Trophoblast cell (in vitro differentiated cells and primary cell): ENCODE results near the gene CHRM2.

Experiments
- DNase-seq, 2 donors: peaks; one replicate each; pipeline ENCODE4 v3.0.0-alpha.2; 2016
- H2AFZ ChIP-seq: 2 replicates; pipeline ENCODE4 v1.6.1; 2013; ENCODE audit warnings: low read length, moderate library complexity, mild to moderate bottlenecking; ENCODE audit not compliant: insufficient read depth, poor library complexity
- H2AK5ac ChIP-seq: 2 replicates; pipeline ENCODE4 v1.6.1; 2013; ENCODE audit warnings: mild to moderate bottlenecking, low read length
- H2BK120ac ChIP-seq: 2 replicates; pipeline ENCODE4 v1.6.1; 2013; ENCODE audit warnings: low read length, mild to moderate bottlenecking, moderate library complexity; ENCODE audit not compliant: insufficient read depth, poor library complexity
- H2BK12ac ChIP-seq: 2 replicates; pipeline ENCODE4 v1.6.1; 2013; ENCODE audit warnings: mild to moderate bottlenecking, low read length, moderate library complexity
- H2BK5ac ChIP-seq: 2 replicates; pipeline ENCODE4 v1.6.1; 2013; ENCODE audit warnings: low read length, low read depth, moderate library complexity, mild to moderate bottlenecking; ENCODE audit not compliant: poor library complexity
- H3K14ac ChIP-seq: 2 replicates; pipeline ENCODE4 v1.6.1; 2013; ENCODE audit warnings: mild to moderate bottlenecking, low read length
- H3K18ac ChIP-seq: 2 replicates; pipeline ENCODE4 v1.6.1; 2013; ENCODE audit warnings: mild to moderate bottlenecking, low read length
- H3K23ac ChIP-seq: 2 replicates; pipeline ENCODE4 v1.6.1; 2013; ENCODE audit warnings: low read length
- H3K27ac ChIP-seq: 2 replicates; pipeline ENCODE4 v1.5.1; 2013; ENCODE audit warnings: low read depth, mild to moderate bottlenecking, inconsistent platforms, low read length, moderate library complexity
- H3K27me3 ChIP-seq: 2 replicates; pipeline ENCODE4 v1.6.1; 2013; ENCODE audit warnings: inconsistent platforms, mild to moderate bottlenecking, low read length, moderate library complexity; ENCODE audit not compliant: insufficient read depth
- H3K36me3 ChIP-seq, 2 experiments: 1 replicate in 1 of 2; 2 replicates in 1 of 2; pipeline ENCODE4 v1.6.1; 2013; ENCODE audit warnings: low read length in 2 of 2, mild to moderate bottlenecking in 2 of 2, moderate library complexity in 1 of 2; ENCODE audit not compliant: insufficient read depth in 2 of 2, control insufficient read depth in 1 of 2
- H3K4ac ChIP-seq: 2 replicates; pipeline ENCODE4 v1.6.1; 2013; ENCODE audit warnings: low read depth, mild to moderate bottlenecking, low read length, moderate library complexity
- H3K4me1 ChIP-seq, 2 experiments: 1 replicate in 1 of 2; 2 replicates in 1 of 2; pipeline ENCODE4 v1.6.1; 2013; ENCODE audit warnings: low read length in 2 of 2, mild to moderate bottlenecking in 2 of 2, moderate library complexity in 1 of 2; ENCODE audit not compliant: insufficient read depth in 2 of 2, control insufficient read depth in 1 of 2
- H3K4me2 ChIP-seq: 2 replicates; pipeline ENCODE4 v1.6.1; 2013; ENCODE audit warnings: inconsistent platforms, mild to moderate bottlenecking, low read length, moderate library complexity
- H3K4me3 ChIP-seq: 2 replicates; pipeline ENCODE4 v1.5.1; 2013; ENCODE audit warnings: mild to moderate bottlenecking, low read depth, low read length, inconsistent platforms
- H3K79me1 ChIP-seq: one replicate; pipeline ENCODE4 v1.6.1; 2013; ENCODE audit warnings: low read length
- H3K79me2 ChIP-seq: 2 replicates; pipeline ENCODE4 v1.6.1; 2013; ENCODE audit warnings: low read length, mild to moderate bottlenecking; ENCODE audit not compliant: control insufficient read depth, insufficient read depth, poor library complexity
- H3K9ac ChIP-seq: 2 replicates; pipeline ENCODE4 v1.6.1; 2013; ENCODE audit warnings: mild to moderate bottlenecking, low read length
- H3K9me3 ChIP-seq: 2 replicates; pipeline ENCODE4 v1.6.1; 2013; ENCODE audit warnings: low read depth, mild to moderate bottlenecking, control low read depth, inconsistent platforms, low read length; ENCODE audit not compliant: insufficient read depth
- H4K12ac ChIP-seq: 2 replicates; pipeline ENCODE4 v1.6.1; 2013; ENCODE audit warnings: low read depth, mild to moderate bottlenecking, low read length, moderate library complexity
- H4K8ac ChIP-seq: 2 replicates; pipeline ENCODE4 v1.6.1; 2013; ENCODE audit warnings: low read depth, mild to moderate bottlenecking, low read length, moderate library complexity
- H4K91ac ChIP-seq: one replicate; pipeline ENCODE4 v1.6.1; 2013; ENCODE audit warnings: low read depth, mild to moderate bottlenecking, low read length, moderate library complexity
- WGBS: extraction: QIAGEN DNeasy Blood & Tissue Kit; methylation state at CpG from one replicate; pipeline ENCODE4 v1.1.7; 2013; ENCODE audit warnings: missing lambda C conversion rate; ENCODE audit not compliant: insufficient read length, insufficient coverage; ENCODE audit errors: extremely low coverage; 5-methylcytosine and 5-hydroxymethylcytosine counted together

Gene CHRM2

GRCh38 chr7:137038706-137039105 is 170.3 kb downstream of the CHRM2 start:
- Histone ChIP-seq H3K9me3 (no peaks in the 10 kb centered on the region), H3K4ac (no peak overlapping the region), H4K8ac (no peak overlapping the region), H3K79me2 (no peaks in the 10 kb centered on the region), H2AK5ac (no peak overlapping the region), H3K23ac (no peak overlapping the region), H3K9ac (no peak overlapping the region), H3K4me1 (no peaks in the 10 kb centered on the region), H3K18ac (no peak overlapping the region), H3K4me2 (no peak overlapping the region), H3K79me1 (no peaks in the 10 kb centered on the region), H3K27me3 (no peaks in the 10 kb centered on the region), H2BK120ac (no peak overlapping the region), H3K14ac (no peak overlapping the region), H4K12ac (no peak overlapping the region), H2BK5ac (no peak overlapping the region), H3K27ac (no peak overlapping the region), H3K36me3 (no peaks in the 10 kb centered on the region), H4K91ac (no peak overlapping the region), H3K4me3 (no peak overlapping the region), H2BK12ac (no peak overlapping the region), H2AFZ (no peak overlapping the region)
- WGBS, result no CpG with 5 or more reads among the region's 2 CpGs
- DNase-seq, result no peak

GRCh38 chr7:137040745-137041144 is 172.3 kb downstream of the CHRM2 start:
- WGBS, result no CpG with 5 or more reads among the region's 7 CpGs
- Histone ChIP-seq H3K4me2 (no peak overlapping the region), H4K12ac (no peak overlapping the region), H3K9ac (no peak overlapping the region), H3K23ac (no peak overlapping the region), H2BK120ac (no peak overlapping the region), H2BK5ac (no peak overlapping the region), H3K36me3 (no peaks in the 10 kb centered on the region), H3K4me3 (no peak overlapping the region), H3K14ac (no peak overlapping the region), H3K18ac (no peak overlapping the region), H4K8ac (no peak overlapping the region), H2AFZ (no peak overlapping the region), H3K27me3 (no peaks in the 10 kb centered on the region), H3K79me2 (no peaks in the 10 kb centered on the region), H3K79me1 (no peaks in the 10 kb centered on the region), H3K9me3 (no peaks in the 10 kb centered on the region), H2BK12ac (no peak overlapping the region), H3K4ac (no peak overlapping the region), H3K27ac (no peak overlapping the region), H4K91ac (no peak overlapping the region), H3K4me1 (no peaks in the 10 kb centered on the region), H2AK5ac (no peak overlapping the region)
- peak in 1 of 2 donors; percentile 7 for DNase-seq

GRCh38 chr7:137045573-137045972 is 177.1 kb downstream of the CHRM2 start:
- no CpG with 5 or more reads among the region's 3 CpGs for WGBS
- Histone ChIP-seq H3K27ac (no peak overlapping the region), H3K9me3 (no peaks in the 10 kb centered on the region), H3K4me2 (no peak overlapping the region), H4K12ac (no peak overlapping the region), H2BK12ac (no peak overlapping the region), H2BK5ac (no peak overlapping the region), H4K91ac (no peak overlapping the region), H3K36me3 (no peaks in the 10 kb centered on the region), H4K8ac (no peak overlapping the region), H3K9ac (no peak overlapping the region), H3K18ac (no peak overlapping the region), H3K14ac (no peak overlapping the region), H3K79me2 (no peaks in the 10 kb centered on the region), H2AK5ac (no peak overlapping the region), H2BK120ac (no peak overlapping the region), H2AFZ (no peak overlapping the region), H3K27me3 (no peaks in the 10 kb centered on the region), H3K4ac (no peak overlapping the region), H3K4me1 (no peaks in the 10 kb centered on the region), H3K23ac (no peak overlapping the region), H3K4me3 (no peak overlapping the region), H3K79me1 (no peaks in the 10 kb centered on the region)
- no peak for DNase-seq

- H3K36me3 ChIP-seq, result no peaks in the 10 kb centered on the region
- no peaks in the 10 kb centered on the region for H3K4me1 ChIP-seq
- no peaks in the 10 kb centered on the region for H3K79me2 ChIP-seq
- no peaks in the 10 kb centered on the region for H3K27me3 ChIP-seq
- H3K9me3 ChIP-seq, result no peaks in the 10 kb centered on the region
- no peak overlapping the region for H3K4me3 ChIP-seq
- no peak overlapping the region for H4K12ac ChIP-seq
- no peak overlapping the region for H3K23ac ChIP-seq
- H3K9ac ChIP-seq, result no peak overlapping the region
- no peak overlapping the region for H4K8ac ChIP-seq
- no peaks in the 10 kb centered on the region for H3K79me1 ChIP-seq
- no peak overlapping the region for H3K4me2 ChIP-seq
- H2BK120ac ChIP-seq, result no peak overlapping the region
- DNase-seq, result no peak
- no peak overlapping the region for H2AK5ac ChIP-seq
- no CpG with 5 or more reads among the region's 8 CpGs for WGBS
- no peak overlapping the region for H3K4ac ChIP-seq
- H3K27ac ChIP-seq, result no peak overlapping the region
- no peak overlapping the region for H3K14ac ChIP-seq
- H3K18ac ChIP-seq, result no peak overlapping the region
- no peak overlapping the region for H2AFZ ChIP-seq
- no peak overlapping the region for H4K91ac ChIP-seq
- no peak overlapping the region for H2BK12ac ChIP-seq
- no peak overlapping the region for H2BK5ac ChIP-seq
Measured at GRCh38 chr7:137069249-137069963, 201.0 kb downstream of the CHRM2 start.
